Activated T-cell treated with anti-CD3 and anti-CD28 coated beads, Interleukin-2, amount 50 U/mL, for 24 hours (primary cell): Measurements from ENCODE around the gene KRT7.

Source experiments
- DNase-seq: peaks from one replicate; pipeline ENCODE4 v3.0.0-alpha.2; 2020
- H3K27ac Mint-ChIP-seq: 2 replicates; pipeline ENCODE4 v1.8.0; 2020; ENCODE audit warnings: mild to moderate bottlenecking, mixed read lengths
- H3K27me3 Mint-ChIP-seq: 2 replicates; pipeline ENCODE4 v1.8.0; 2020; ENCODE audit warnings: mixed read lengths
- H3K36me3 Mint-ChIP-seq: 2 replicates; pipeline ENCODE4 v1.8.0; 2020; ENCODE audit warnings: low read depth, mixed read lengths
- H3K4me1 Mint-ChIP-seq: 2 replicates; pipeline ENCODE4 v1.8.0; 2020; ENCODE audit warnings: low read depth, mixed read lengths
- H3K4me3 Mint-ChIP-seq: 2 replicates; pipeline ENCODE4 v1.8.0; 2020; ENCODE audit warnings: mild to moderate bottlenecking, moderate library complexity, mixed read lengths
- H3K9me3 Mint-ChIP-seq: 2 replicates; pipeline ENCODE4 v1.8.0; 2020; ENCODE audit warnings: mixed read lengths

Gene KRT7

DNA sequence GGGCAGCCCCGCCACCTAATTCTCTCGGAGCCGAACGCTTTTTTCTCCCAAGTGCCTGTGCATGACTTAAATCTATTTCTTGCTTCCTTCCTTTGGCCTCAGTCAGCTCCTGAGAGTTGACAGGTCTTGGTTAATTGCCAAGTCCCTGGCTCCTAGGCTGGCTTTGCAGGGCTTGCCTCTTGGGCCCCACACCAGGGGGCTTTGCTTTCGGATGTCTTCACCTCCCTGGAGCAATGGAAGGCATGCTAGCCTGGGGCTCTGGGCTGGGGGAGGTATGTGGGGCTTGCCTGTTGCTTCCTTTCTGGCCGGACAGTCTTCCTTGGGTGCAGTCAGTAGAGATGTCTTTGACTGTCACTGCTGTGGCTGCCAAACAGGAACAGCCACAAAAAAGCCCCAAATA, 39.1 kb upstream of the KRT7 start:
- Mint-ChIP-seq H3K36me3 (no peaks in the 10 kb centered on the region), H3K27me3 (peaks cover 10% of the 10 kb centered on the region), H3K9me3 (no peaks in the 10 kb centered on the region), H3K4me1 (no peaks in the 10 kb centered on the region), H3K4me3 (no peak overlapping the region), H3K27ac (no peak overlapping the region)
- no peak for DNase-seq

DNA sequence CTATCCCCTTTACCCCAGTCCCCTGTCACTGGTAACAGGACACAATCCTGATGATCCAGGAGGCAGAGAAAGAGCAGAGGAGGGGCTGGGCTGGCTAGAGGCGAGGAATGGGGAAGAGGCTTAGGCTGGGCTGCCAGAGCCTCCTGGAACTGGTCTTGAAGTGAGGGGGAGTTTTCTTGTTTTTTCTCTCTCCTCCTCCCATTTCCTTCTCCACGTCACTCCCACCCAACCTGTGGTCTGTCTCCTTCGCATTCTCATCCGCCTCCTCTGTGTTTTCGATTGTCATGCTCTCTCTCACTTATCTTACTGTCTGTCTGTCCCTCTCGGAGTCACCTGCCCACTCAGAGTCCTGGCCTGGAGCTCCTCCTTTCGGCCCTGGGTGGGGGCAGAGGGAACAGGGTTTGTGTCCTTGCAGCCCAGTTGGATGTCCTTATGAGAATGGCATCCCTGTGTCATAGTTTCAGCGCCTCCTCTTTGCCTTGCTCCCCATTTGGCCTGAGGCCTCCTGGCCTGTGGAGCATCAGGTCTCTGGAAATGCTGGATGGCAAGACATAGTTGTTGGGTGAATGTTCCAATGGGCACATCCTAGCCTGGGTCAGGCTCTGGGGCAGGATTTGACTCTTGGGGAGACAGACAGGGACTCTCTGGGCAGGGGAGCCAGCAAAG, 37.8 kb upstream of the KRT7 start:
- no peak for DNase-seq
- Mint-ChIP-seq H3K4me1 (no peaks in the 10 kb centered on the region), H3K36me3 (no peaks in the 10 kb centered on the region), H3K9me3 (no peaks in the 10 kb centered on the region), H3K27me3 (peaks cover 11% of the 10 kb centered on the region), H3K4me3 (no peak overlapping the region), H3K27ac (no peak overlapping the region)

DNA sequence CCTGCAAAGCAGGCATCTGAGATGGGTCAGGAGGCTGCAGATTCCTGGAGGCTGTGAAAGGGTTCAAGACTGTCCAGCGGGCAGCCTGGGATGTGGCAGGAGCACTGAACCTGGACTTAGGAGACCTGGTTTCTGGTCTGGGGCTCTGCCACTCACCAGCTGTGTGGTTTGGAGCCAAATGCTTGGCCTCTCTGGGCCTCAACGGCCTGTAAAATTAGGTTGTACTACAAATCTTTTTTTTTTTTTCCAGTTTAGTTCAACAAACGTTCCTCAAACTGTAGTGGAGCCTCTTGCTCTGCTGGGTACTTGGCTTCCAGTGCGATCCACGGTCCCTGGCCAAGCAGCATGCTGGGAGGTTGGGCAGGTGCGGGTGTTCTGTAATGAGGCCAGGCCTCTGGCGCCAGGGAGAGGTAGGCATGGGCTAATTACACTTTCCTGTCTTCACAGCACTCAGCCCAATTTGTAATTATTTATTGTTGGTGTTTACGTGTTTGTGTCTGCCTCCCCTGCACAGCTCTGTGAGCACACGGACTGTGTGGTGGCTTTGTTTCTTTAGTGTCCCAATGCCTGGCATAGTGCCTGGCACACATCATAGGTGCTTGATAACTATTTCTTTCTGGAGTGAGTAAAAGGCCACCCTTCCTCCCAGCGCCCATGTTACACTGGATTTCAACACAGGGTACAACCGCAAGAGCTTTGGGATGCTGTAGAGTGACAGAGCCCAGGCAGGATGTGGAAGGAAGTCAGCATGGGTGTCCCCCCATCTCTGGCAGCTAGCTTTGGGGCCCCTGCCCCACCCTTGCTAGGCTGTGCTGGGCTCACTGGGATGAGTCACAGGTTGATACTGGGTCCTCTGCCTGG, 35.4 kb upstream of the KRT7 start:
- Mint-ChIP-seq H3K9me3 (no peaks in the 10 kb centered on the region), H3K4me1 (no peaks in the 10 kb centered on the region), H3K27me3 (peaks cover 18% of the 10 kb centered on the region), H3K4me3 (no peak overlapping the region), H3K27ac (no peak overlapping the region), H3K36me3 (no peaks in the 10 kb centered on the region)
- no peak for DNase-seq

DNA sequence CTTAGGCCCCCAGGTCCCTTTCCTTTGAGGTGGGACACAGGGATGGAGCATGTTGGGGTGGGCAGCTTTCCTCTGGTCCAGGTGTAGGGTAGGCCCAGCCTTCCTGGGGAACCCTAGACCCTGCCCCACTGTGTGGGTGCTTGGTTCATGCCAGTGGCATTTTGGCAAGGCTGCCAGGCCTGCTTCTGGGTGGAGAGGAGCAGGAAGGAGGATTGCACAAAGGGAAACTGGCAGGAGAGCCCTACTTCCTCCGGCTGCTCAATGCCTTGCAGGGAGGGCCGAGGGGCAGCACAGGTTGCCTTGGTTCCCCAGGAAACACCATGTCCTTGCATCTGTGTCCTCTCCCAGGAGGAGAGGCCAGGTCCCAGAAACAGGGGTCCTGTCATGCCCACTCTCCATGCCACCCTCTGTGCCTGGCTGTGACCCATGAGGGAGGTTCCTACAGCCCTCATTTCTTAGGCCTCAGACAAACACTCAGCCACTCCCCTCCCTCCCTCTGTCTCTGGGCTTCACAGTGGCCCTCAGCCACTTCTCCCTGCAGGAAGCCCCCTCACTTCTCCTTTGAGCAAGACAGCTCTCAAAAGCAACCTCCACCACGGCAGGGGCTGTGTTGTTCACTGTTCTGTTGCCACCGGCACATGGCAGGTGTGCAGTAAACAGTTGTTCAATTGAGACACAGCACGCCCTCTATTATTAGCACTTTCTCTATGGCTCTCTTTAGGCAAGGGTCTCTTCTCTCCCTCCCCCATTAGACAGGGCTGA, 34.4 kb upstream of the KRT7 start:
- peaks cover 26% of the 10 kb centered on the region for H3K27me3 Mint-ChIP-seq
- DNase-seq = no peak
- H3K36me3 Mint-ChIP-seq = no peaks in the 10 kb centered on the region
- H3K4me3 Mint-ChIP-seq = no peak overlapping the region
- peaks cover 6% of the 10 kb centered on the region for H3K4me1 Mint-ChIP-seq
- no peak overlapping the region for H3K27ac Mint-ChIP-seq
- H3K9me3 Mint-ChIP-seq = no peaks in the 10 kb centered on the region

DNA sequence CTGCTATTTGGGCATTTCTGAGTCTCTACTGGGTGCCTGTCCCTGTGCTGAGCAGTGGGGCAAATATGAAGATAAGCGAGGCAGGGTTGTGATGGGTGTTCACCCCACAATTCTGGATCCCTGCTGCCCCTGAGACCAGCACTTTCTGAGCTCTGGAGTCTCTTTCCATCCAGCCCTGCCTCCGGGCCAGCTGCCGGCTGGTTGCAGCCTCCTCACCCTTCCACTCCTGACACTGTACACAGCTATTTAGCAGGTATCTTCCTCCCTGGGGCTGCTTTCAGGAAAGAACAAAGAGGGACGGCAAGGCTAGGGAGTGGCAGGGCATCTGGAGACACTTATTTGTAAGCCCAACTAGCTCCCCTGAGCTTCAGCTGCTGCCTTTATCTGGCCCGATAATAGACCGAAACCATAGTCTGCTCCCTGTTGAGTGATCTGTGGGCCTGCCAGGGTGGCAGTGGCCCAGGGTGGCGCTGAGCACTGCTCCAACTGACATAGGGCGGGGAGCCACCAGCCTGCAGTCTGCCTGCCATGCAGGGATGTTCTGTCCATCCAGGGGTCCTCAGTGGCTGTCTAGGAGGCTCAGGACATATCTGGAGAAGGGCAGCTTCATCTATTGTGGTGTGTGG, 33.6 kb upstream of the KRT7 start:
- Mint-ChIP-seq H3K27me3 (peaks cover 32% of the 10 kb centered on the region), H3K4me1 (peaks cover 6% of the 10 kb centered on the region), H3K9me3 (no peaks in the 10 kb centered on the region), H3K36me3 (no peaks in the 10 kb centered on the region), H3K27ac (no peak overlapping the region), H3K4me3 (no peak overlapping the region)
- no peak for DNase-seq

DNA sequence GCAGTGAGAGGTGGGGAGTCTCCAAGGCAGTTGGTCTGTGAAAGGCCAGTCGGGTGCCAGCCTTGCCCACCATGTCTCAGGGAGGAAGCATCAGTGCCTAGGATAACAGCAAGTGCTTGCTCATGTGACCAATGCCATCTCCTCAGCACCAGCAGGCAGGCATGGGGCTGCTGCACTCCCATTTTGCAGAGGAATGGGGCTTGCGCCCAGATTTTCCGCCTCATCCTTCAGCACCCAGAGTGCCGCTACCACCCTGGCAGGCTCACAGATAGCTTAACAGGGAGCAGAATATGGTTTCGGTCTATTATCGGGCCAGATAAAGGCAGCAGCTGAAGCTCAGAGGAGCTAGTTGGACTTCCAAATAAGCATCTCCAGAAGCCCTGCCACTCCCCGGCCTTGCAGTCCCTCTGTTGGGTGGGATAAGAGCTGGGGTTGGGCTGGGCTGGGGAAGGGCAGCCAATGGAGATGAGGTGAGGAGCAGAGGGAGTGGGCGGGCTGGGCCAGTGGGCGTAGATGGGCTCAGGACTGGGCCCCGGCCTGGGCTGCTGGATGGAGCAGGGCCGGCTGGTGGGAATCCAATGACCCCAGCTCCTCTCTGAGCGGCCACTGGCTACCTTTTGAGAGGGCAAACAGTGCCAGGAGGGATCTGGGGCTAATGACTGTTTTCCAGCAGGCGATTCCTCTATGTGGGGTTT, 32.8 kb upstream of the KRT7 start:
- peaks cover 6% of the 10 kb centered on the region for H3K4me1 Mint-ChIP-seq
- DNase-seq = no peak
- H3K9me3 Mint-ChIP-seq = no peaks in the 10 kb centered on the region
- H3K4me3 Mint-ChIP-seq = no peak overlapping the region
- no peak overlapping the region for H3K27ac Mint-ChIP-seq
- H3K36me3 Mint-ChIP-seq = no peaks in the 10 kb centered on the region
- peaks cover 31% of the 10 kb centered on the region for H3K27me3 Mint-ChIP-seq

DNA sequence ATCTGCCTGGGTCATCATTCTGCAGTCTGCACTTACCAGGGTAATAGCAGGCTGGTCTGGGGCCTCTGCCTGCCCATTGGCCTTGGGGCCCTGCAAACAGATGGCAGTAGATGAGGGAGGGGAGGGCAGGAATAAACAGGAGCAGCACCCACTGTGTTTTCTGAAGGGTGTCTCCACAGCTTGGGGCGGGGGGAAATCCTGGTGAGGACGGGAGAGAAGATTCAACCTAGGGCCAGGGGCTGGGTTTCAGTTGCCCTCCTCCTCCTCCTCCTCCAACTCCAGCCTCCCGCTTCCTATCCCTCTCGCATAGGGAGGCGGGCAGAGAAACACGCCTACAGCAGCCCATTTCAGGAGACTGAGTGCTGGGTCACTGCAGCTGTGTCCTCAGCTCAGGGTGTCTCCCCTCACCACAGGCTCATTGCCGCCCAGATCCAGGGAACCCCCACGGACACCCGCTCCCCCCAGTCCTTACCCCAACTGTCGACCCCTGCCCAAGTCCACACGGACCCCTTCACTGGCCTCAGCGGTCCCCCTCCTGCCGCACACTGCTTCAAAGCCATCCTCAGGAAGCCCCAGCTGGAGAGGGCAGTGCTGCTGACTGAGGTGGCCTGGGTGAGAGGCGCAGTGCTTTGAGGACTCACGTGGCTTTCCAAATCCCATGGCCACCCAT, 32.1 kb upstream of the KRT7 start:
- peaks cover 6% of the 10 kb centered on the region for H3K4me1 Mint-ChIP-seq
- H3K4me3 Mint-ChIP-seq = no peak overlapping the region
- no peaks in the 10 kb centered on the region for H3K9me3 Mint-ChIP-seq
- H3K27me3 Mint-ChIP-seq = peaks cover 28% of the 10 kb centered on the region
- H3K27ac Mint-ChIP-seq = no peak overlapping the region
- no peaks in the 10 kb centered on the region for H3K36me3 Mint-ChIP-seq
- no peak for DNase-seq

DNA sequence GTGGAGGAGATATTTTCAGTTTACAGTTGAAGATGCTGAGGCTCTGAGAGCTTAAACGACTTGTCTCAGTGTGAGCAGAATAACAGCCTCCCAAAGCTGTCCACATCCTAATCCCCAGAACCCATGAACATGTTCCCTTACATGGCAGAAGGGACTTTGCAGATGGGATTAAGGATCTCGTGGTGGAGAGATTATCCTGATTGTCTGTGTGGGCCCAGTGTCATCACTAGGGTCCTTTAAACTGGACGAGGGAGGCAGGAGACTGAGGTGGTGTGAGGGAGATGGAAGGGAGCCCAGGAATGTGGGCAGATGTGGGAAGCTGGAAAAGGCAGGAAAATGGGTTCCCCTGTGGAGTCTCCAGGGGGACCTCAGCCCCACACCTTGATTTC, 31.6 kb upstream of the KRT7 start:
- H3K4me3 Mint-ChIP-seq = no peak overlapping the region
- peaks cover 6% of the 10 kb centered on the region for H3K4me1 Mint-ChIP-seq
- H3K27ac Mint-ChIP-seq = no peak overlapping the region
- no peak for DNase-seq
- H3K9me3 Mint-ChIP-seq = no peaks in the 10 kb centered on the region
- no peaks in the 10 kb centered on the region for H3K36me3 Mint-ChIP-seq
- H3K27me3 Mint-ChIP-seq = peaks cover 28% of the 10 kb centered on the region

DNA sequence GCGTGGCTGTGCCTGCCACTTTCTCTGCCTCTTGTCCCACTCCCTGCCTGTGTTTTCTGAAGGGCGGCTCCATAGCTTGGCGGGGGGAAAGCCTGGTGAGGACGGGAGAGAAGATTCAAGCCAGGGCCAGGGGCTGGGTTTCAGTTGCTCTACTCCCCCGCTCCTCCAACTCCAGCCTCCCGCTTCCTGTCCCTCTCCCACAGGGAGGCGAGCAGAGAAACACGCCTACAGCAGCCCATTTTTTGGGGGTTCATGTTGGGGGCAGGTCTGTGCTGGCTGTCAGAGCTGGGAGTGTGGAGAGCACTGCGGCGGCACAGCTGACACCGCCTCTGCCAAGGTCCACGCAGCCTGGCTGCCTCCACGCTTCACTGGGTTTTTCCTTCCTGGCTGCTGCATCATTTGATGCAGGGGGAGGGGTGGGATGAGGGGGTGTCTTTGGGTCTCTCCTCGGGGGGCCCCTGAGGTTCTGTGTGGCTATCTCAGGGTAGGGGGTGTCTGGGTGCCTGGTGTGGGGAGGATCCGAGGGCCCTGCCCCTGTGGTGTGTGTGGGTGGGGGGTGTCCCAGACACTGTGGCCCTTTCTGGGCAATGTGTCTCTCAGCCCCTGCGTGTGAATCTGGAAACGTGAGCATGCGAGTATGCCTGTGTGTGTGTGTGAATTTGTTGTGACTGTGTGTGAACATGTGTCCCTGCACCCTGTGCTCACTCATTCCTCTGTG, 30.5 kb upstream of the KRT7 start:
- Mint-ChIP-seq H3K4me3 (no peak overlapping the region), H3K27ac (peak overlapping the region; percentile 18), H3K36me3 (no peaks in the 10 kb centered on the region), H3K4me1 (peaks cover 6% of the 10 kb centered on the region), H3K9me3 (no peaks in the 10 kb centered on the region), H3K27me3 (peaks cover 24% of the 10 kb centered on the region)
- no peak for DNase-seq

DNA sequence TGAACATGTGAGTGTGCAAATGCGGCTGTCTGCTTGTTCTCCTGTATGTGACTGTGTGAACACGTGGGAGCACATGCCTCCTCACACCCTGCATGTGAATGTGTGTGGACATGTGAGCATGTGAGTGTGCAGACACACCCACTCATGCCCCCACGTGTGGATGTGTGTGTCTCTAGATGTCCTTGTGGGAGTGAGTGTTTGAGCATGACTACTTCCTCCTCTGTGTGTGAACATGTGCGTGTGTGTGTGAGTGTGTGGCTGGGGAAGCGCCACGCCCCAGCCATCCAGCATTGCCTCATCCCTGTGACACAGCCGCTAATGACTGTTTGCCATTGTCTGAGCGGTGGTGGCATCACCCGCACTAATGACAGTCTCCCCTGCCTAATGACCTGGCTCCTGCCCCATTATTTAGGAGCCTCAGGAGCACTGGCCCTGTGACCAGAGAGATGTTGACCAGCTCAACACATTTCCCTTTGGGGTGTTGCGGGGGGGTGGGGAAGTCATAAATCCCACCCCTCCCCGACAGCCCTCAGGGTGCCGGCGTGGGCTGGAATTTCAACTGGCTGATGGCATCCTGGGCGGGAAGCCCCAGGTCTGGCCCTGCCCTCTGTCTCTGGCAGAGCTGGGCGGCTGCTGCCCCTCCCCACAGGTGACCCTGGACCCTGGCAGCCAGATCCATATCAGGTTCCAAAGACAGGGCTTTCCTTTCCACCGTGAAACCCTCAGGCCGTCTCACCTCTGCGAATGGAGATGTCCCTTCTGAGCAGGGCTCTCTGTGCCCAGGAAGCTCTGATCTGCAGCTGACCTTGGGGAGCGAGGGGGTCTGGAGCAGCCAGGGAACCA, 29.7 kb upstream of the KRT7 start:
- DNase-seq = no peak
- no peaks in the 10 kb centered on the region for H3K36me3 Mint-ChIP-seq
- no peak overlapping the region for H3K4me3 Mint-ChIP-seq
- H3K9me3 Mint-ChIP-seq = no peaks in the 10 kb centered on the region
- peaks cover 6% of the 10 kb centered on the region for H3K4me1 Mint-ChIP-seq
- peaks cover 24% of the 10 kb centered on the region for H3K27me3 Mint-ChIP-seq
- peak overlapping the region; percentile 18 for H3K27ac Mint-ChIP-seq

DNA sequence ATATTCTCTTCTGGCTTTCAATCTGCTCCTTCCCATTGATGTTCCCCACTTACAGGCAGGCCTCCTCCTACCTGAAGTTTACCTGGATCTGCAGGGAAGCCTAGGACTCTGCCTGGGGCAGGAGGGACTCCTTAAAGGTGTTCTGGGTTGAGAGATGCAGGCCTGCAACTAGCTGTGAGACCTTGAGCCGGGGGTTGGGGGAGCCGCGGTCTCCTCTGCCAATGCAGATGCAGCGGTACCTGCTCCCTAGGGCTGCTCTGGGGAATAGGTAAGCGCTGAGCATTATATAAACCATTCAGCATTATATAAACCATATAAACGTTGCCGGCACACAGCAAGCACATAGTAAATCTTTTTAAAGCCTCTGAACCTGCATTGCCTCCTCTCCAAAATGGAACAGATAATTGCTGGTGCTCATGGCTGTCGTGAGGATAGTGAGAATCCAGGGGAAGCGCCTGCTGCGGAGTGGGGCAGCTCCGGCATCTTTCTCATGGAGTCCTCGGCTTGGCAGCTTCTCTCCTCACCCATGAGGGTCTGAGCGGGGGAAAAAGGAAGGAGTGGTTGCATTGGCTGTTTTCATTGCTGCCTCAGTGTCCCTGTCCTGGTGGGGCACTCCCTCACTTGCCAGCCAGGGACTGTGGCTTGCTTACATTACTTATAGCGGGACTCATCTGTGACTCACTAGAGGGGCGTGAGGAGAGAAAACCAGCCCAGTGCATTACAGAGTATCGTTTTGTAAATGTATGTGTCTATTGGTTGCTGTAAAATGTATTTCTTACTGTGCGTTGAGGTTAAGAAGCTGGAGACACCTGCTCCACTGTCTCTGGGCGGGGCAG, 28.7 kb upstream of the KRT7 start:
- peaks cover 6% of the 10 kb centered on the region for H3K4me1 Mint-ChIP-seq
- H3K9me3 Mint-ChIP-seq = no peaks in the 10 kb centered on the region
- no peak for DNase-seq
- no peak overlapping the region for H3K27ac Mint-ChIP-seq
- peaks cover 28% of the 10 kb centered on the region for H3K27me3 Mint-ChIP-seq
- H3K4me3 Mint-ChIP-seq = no peak overlapping the region
- H3K36me3 Mint-ChIP-seq = no peaks in the 10 kb centered on the region

DNA sequence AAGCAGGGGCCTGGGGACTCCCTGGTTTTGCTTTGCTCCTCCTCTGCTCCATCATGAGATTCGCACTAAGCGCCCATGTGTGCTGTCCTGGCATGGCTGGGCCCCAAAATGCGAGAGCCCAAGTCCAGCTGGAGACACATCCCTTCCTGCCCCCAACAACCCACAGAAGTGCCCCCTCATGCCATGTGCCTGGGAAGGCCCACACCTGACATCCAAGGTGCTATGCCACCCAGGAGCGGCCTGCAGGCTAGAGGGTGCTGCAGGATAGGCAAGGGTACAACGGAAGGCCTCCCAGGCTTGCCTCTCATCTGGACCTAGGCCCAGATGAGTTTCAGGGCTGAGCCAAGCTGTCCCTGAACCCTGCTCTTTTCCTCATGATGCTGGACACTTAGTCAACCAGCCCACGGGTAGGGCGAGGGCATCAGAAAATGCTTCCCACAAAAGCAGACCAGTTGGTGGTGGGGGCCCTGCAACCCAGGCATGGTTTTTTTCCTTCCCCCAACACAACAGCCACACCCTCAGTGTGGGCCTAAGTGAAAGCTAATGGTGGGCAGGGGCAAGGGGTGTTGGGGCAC, 28.0 kb upstream of the KRT7 start:
- Mint-ChIP-seq H3K4me3 (no peak overlapping the region), H3K36me3 (no peaks in the 10 kb centered on the region), H3K4me1 (peaks cover 6% of the 10 kb centered on the region), H3K27me3 (peaks cover 28% of the 10 kb centered on the region), H3K27ac (no peak overlapping the region), H3K9me3 (no peaks in the 10 kb centered on the region)
- no peak for DNase-seq
